ENCODE measurements around the gene PRCD.
"Not testable (repeated sequence)": the region's sequence is repeated elsewhere in the genome, so short reads cannot be mapped to it uniquely, and the experiment has no call there.

The PRCD gene

GRCh38 chr17:76556765-76557367, 17.0 kb downstream of the PRCD start:
- no peak for DNase-seq (ENCODE audit: low read depth)

- DNase-seq (ENCODE audit: low read depth): peak; percentile 92
These were observed 17.7 kb downstream of the PRCD start for GRCh38 chr17:76557368-76558197.

DNA sequence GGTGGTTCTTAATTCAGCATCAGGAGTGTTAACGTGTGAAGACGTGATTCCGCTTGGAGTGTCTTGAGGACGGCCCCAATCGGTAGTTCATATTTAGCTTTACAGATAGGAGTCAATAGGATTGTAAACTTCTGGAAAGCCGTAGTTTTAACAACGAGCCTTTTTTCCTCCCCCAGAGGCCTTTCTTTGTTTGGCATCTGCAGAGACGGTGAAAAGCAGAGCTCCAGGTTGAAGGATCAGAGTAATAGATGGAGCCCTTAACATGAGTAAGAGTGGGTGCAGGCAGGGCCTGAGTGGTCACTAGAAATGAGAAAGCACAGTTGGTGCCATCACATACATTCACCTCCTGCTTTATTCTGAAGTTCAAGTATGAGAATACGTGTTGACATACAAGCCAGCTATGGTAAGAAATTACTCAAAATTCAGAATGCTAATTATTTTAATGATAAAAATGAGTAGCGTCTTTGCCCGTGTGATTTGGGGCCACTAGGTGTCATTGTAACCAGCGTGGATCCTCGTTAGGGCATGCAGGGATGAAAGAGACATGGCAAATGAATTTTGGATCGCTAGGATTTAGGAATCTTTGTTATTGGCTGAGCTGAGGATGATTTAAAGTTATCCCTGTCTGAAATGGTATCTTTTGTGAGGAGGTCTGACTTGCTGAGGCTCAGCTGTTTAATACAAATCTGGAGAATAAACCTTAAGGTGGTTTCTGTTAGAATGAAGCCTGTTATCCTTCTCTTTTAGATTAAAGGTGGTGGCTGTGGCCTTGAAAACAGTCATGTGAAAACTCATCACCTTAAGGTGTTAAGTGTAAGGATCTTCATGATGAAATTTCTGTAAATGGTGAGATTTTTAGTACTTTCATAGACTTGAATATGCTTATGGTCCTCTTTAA, 18.6 kb downstream of the PRCD start:
- DNase-seq (ENCODE audit: low read depth): no peak

- DNase-seq (ENCODE audit: low read depth): not testable (repeated sequence)
These were observed 19.6 kb downstream of the PRCD start for GRCh38 chr17:76559460-76559859.

DNA sequence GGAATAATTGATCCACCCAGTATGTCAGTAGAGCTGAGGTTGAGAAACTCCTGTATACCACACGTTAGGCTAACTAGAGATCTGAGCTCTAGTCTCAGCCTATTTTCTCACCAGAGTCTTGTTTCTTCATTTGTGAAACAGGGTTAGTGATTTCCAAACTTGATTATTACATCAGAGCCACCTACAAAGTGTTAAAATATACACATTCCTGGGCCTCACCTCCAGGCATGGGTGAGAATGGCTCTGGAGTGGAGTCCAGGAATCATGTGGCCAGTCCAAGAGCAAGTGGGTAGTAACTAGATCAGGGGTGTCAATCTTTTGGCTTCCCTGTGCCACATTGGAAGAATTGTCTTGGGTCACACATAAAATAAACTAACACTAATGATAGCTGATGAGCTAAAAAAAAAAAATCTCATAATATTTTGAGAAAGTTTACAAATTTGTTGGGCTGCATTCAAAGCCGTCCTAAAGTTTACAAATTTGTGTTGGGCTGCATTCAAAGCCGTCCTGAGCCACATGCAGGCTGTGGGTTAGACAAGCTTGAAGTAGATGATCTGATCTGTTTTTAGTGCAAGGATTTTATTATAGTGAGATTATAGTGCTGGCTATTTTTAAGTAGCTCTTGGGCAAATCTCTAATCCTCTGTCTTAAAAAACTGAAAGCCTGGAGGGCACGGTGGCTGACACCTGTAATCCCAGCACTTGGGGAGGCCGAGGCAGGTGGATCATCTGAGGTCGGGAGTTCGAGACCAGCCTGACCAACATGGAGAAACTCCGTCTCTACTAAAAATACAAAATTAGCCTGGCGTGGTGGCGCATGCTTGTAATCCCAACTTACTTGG, 20.4 kb downstream of the PRCD start:
- no peak for DNase-seq (ENCODE audit: low read depth)

- DNase-seq (ENCODE audit: low read depth): no peak
These were observed 21.0 kb downstream of the PRCD start for GRCh38 chr17:76560877-76561221.

- no peak for DNase-seq (ENCODE audit: low read depth)
These were observed 21.5 kb downstream of the PRCD start for GRCh38 chr17:76561332-76561731.

GRCh38 chr17:76561799-76562268, 22.0 kb downstream of the PRCD start:
- DNase-seq (ENCODE audit: low read depth): no peak

DNA sequence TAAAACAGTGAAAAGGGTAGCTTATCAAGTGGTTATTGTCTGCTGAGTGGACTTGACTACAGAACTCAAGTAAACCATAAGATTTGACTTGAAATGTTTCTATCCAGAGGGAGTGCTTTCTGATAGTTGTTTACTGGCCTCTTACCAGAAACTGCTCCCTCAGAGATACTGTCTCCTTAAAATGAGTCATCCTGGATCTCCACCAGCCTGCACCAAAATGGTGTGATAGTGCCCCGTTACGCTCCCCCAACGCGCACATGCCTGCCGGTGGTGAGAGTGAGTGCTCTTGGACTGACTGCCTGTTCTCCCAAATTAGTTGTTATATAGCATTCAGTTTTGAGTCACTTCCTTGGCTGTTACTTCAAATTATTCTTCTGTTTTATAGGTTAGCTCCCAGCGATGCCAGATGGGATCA, 22.9 kb downstream of the PRCD start:
- no peak for DNase-seq (ENCODE audit: low read depth)

GRCh38 chr17:76563359-76563758, 23.5 kb downstream of the PRCD start:
- DNase-seq (ENCODE audit: low read depth): not testable (repeated sequence)

DNA sequence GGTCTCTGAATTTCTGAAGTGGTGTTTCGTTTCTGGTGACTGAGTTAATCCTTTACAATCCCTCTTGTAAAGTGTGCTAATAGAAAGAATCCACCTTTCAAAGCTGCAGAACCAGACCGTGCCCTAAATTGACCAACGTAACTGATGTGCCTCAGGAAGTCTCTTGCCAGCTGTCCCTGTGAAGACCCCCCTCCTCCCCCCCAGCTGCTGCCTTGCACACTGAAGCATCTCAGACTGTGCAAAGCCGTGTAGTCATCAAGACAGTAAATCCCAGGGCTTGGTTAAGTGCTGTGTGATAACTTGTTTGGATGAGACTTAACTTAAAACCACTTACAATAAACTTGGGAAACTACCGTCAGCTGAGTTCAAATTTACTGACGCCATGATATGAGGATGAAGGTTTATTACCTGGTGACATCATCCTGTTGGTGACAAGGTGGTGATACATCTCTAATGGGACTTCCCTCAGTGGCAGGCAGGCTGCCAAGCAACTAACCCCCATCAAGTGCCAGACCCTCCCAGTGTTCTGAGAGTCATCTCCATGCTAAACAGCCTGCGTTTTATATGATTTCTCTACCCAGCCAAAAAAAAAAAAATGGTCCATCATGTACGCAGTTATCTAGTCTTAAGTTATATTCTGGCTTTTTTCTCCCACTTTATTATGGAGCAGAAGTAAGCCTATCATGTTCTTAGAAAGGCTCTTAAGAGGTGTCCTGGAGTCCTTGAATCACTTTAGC, 25.3 kb downstream of the PRCD start:
- not testable (repeated sequence) for DNase-seq (ENCODE audit: low read depth)

GRCh38 chr17:76565728-76566612, 26.1 kb downstream of the PRCD start:
- no peak for DNase-seq (ENCODE audit: low read depth)

DNA sequence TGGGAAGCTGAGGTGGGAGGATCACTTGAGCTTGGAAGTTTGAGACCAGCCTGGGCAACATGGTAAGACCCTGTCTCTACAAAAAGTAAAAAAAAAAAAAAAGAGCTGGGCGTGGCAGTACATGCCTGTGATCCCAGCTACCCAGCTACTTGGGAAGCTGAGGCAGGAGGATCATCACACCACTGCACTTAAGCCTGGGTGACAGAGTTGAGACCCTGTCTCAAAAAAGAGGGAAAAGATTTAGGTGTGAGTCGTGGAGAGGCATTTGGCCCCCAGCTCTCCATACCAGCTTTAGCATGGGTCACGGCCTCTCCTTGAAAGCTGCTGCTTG, 26.7 kb downstream of the PRCD start:
- DNase-seq (ENCODE audit: low read depth): no peak

- no peak for DNase-seq (ENCODE audit: low read depth)
These were observed 27.2 kb downstream of the PRCD start for GRCh38 chr17:76566988-76567431.

DNA sequence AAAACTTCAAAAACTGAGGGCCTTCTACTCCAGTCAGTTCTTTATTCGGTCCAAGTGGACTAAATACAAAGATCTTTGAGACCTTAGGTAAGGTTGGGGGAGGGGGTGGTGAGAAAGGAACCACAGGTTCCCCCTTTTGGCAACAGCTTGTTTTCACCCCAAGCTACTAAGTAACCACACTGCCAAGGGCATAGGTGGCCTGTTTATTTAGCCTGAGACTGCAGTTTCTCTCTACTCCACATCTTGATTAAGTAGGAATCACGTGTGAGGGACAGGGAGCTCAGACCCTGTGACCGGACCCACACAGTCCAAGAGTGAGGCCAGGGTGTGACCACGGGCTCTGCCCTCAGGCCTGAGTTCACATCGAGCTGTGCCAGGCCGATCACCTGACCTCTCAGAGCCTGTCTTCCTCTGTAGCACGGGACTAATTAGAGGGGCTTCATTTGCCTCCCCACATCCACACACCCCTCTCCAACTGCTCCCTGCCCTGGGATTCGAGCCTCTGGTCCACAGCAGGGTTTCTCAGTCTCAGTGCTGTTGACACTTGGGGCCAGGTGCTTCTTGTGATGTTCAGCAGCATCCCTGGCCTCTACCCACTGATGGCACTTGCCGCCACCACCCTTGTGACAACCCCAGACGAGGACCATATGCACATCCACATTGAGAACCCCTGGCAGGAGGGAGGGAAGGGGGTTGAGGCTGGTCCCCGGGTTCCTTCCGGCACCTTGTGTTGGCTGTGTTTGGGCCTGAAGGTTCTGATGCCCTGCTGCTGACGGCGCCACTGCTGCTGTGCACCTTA, 28.0 kb downstream of the PRCD start:
- DNase-seq (ENCODE audit: low read depth): no peak

DNA sequence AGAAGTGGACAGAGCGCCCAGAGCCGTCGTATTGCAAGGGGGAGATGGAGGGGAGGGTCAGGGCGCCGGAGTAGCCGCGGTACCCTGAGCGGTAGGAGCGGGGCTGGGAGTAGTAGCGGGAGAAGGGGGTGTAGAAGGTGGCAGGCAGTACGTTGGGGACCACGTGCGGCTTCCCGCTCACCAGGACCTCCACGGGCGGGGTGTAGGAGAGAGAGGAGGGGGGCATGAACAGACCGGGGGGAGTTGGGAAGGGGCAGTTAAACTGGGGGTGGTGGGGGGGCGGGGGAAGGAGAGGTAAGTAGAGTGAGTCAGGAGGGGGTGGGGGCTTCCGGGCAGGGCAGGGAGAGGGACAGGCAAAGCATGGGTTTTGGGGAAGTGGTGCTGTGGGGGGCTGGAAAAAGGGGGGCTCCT, 29.0 kb downstream of the PRCD start:
- no peak for DNase-seq (ENCODE audit: low read depth)

DNA sequence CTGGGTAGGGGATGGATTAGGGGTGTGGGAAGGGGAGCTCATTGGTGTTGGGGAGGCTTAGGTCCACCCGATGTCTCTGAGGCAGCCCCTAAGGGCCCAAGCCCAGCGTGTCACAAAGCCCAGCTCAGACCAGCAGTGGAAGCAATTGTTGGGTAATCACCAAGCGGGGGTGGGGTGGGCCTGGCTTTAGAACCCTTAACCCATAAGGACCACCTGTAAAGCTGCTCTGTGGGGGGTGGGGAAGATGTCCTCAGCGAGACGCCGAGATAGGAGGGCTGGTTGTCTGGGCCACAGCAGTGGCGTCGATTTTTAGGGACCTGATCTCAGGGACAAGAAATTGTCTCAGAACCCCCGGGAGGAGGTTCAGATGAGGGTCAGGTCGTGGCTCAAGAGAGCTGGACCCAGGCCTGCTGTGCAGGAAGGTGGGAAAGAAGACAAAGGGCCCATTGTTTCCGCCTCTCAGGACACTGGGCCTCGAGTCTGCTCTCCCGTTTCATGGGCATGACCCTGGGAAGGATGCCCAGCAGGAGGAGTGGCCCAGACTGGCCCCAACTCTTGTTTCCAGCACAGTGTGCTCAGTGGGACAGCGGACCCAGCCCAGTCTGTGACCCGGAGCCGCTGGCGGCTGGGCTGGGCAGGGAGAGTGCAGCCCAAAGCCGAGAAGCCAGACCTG, 29.9 kb downstream of the PRCD start:
- no peak for DNase-seq (ENCODE audit: low read depth)

- DNase-seq (ENCODE audit: low read depth): no peak
These were observed 30.6 kb downstream of the PRCD start for GRCh38 chr17:76570457-76570856.
